Peyer's patch (tissue), 4 donors: ENCODE results near the gene AHDC1. TPM values are rescaled to one million over a fixed set of nuclear protein-coding genes. Genes with fewer than 3 reads are reported as not detected.
A peak's percentile ranks its signal among the peaks of the same experiment; 100 is the strongest.

ENCODE experiments used
- DNase-seq, 3 donors: peaks; one replicate each; pipeline ENCODE4 v3.0.0-alpha.2; 2017 to 2019
- H3K27ac ChIP-seq, 4 donors: fragments of 200-600 bp; sonication (generic); one replicate each; pipeline ENCODE4 v1.5.1; 2016 to 2019
- H3K27me3 ChIP-seq, 2 donors: fragments of 200-600 bp; sonication (generic); one replicate each; pipeline ENCODE4 v1.5.1; 2019
- H3K36me3 ChIP-seq, 3 donors: fragments of 200-600 bp; sonication (generic); one replicate each; pipeline ENCODE4 v1.5.1; 2016 to 2019
- H3K4me1 ChIP-seq, 4 donors: fragments of 200-600 bp; sonication (generic); one replicate each; pipeline ENCODE4 v1.5.1; 2016 to 2019
- H3K4me3 ChIP-seq, 4 donors: fragments of 200-600 bp; sonication (generic); 1 replicate in 3 of 4; 2 replicates in 1 of 4; pipeline ENCODE4 v1.5.1; 2016 to 2019; ENCODE audit warnings: mild to moderate bottlenecking in 1 of 4
- H3K9me3 ChIP-seq, 4 donors: fragments of 200-600 bp; sonication (generic); one replicate each; pipeline ENCODE4 v1.5.1; 2016 to 2019; ENCODE audit warnings: mild to moderate bottlenecking in 1 of 4
- CTCF ChIP-seq, 6 experiments: fragments of 450-650 bp in 4 of 6; fragments of 200-600 bp in 2 of 6; sonication (generic) in 1 of 6; IDR thresholded peaks; one replicate each; pipeline ENCODE4 v1.5.1; 2017 to 2019; ENCODE audit warnings: antibody characterized with exemption in 6 of 6, mild to moderate bottlenecking in 3 of 6, moderate library complexity in 1 of 6
- POLR2A ChIP-seq, 2 donors: fragments of 450-650 bp; IDR thresholded peaks; one replicate each; pipeline ENCODE4 v1.5.1; 2017; ENCODE audit warnings: antibody characterized with exemption in 2 of 2, mild to moderate bottlenecking in 2 of 2, moderate library complexity in 2 of 2
- total RNA-seq, 4 donors: library from RNA; depleted of rRNA; stranded (reverse); fragments of >200 nt; gene quantifications; one replicate each; pipeline ENCODE4 v1.1.0, GENCODE V29; 2016

Gene AHDC1
- total RNA-seq, 4 donors from 2014 or later, result 7.0 to 21.5 (median 12.0) TPM

DNA sequence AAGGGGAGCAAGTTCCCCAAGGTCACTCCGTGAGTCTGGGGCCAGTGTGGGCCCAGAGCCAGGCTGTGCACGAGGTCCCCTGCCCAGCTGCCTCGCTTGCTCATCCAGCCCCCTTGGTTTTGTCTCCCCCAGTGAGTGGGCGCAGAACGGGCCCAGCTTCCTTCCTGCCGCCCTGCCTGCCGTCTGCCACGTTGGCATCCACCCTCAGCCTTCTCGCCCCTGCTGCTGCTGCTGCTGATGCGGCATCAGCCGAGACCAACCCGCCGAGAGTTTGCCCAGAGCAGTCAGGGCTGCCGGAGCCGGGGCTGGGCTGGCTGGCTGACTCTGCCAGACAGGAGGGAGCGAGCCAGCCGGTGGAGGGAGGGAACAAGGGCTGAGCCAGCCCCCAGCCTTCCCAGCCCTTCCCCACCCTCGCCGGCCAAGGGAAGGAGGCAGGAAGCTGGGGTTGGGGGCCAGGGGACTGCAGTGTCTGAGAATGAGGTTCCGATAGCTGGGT, 82.6 kb downstream of the AHDC1 start:
- Histone ChIP-seq H3K9me3 (no peaks in the 10 kb centered on the region), H3K27ac (peak overlapping the region in 3 of 4 donors; percentile 18 to 87 (median 60)), H3K27me3 (no peaks in the 10 kb centered on the region), H3K36me3 (no peaks in the 10 kb centered on the region), H3K4me3 (peak overlapping the region in 1 of 4 donors; percentile 22), H3K4me1 (peaks cover 7 to 88% (median 19%) of the 10 kb centered on the region in 4 donors)
- DNase-seq, result no peak
- TF ChIP-seq POLR2A (IDR thresholded peaks at IDR 0.05) (no peak), CTCF (IDR thresholded peaks at IDR 0.05) (no peak)

GRCh38 chr1:27520651-27521050, 83.3 kb downstream of the AHDC1 start:
- peaks cover 3 to 81% (median 13%) of the 10 kb centered on the region in 4 donors for H3K4me1 ChIP-seq
- no peak overlapping the region for H3K4me3 ChIP-seq
- no peaks in the 10 kb centered on the region for H3K9me3 ChIP-seq
- H3K27ac ChIP-seq, result peak overlapping the region in 2 of 4 donors; percentile 81 to 87
- no peaks in the 10 kb centered on the region for H3K27me3 ChIP-seq
- TF ChIP-seq CTCF (IDR thresholded peaks at IDR 0.05) (no peak), POLR2A (IDR thresholded peaks at IDR 0.05) (no peak)
- peak in 2 of 3 donors; percentile 54 to 72 for DNase-seq
- H3K36me3 ChIP-seq, result no peaks in the 10 kb centered on the region

DNA sequence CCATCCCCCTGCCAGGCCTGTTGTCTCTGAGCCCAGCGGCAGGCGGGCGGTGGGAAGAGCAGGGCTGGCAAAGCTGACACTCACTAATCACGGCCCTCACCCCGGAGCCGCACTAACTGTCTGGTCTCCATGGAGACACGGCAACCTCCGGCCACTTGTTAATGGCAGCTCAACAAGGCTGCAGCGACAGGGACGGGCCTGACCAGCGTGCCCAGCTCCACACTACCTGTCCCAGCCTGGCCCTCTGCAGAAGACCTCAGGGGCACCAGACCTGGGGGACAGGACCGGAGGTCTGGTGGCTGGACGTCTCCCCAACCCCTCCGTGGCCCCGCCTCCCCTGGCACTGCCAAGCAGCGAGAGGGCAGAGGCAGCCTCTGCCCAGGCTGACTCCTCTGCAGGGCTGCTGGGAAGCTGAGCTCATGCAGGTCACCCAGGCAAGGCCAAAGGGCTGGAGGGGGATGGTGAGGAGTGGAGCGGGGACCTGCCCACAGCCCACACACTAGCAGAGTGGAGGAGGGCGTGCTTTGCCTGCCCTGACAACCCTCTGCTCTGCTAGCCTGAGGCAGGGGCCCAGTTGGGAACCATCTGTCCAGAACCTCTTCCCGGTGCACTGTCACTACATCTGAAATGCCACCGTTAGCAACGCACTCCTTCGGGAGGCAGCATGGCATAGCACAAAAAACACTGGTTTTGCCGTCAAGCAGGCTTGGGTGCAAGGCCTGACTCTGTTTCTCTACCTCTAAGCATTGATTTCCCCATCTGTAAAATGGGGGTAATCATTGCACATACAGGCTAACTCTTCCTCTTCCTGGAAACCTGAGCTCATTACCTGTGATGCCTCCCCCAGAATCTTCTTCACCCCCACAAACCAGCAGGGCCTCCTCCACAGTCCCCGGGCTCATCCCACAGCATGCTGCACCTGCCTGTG, 84.3 kb downstream of the AHDC1 start:
- DNase-seq, result peak in 2 of 3 donors; percentile 61 to 77
- H3K4me1 ChIP-seq, result peaks cover 0 to 70% (median 9%) of the 10 kb centered on the region in 4 donors

GRCh38 chr1:27518808-27519207, 85.1 kb downstream of the AHDC1 start:
- DNase-seq, result no peak
- Histone ChIP-seq H3K4me1 (peaks cover 0 to 68% (median 9%) of the 10 kb centered on the region in 4 donors), H3K27ac (peak overlapping the region in 3 of 4 donors; percentile 70 to 87 (median 81)), H3K27me3 (no peaks in the 10 kb centered on the region), H3K36me3 (no peaks in the 10 kb centered on the region), H3K4me3 (peak overlapping the region in 1 of 4 donors; percentile 5), H3K9me3 (no peaks in the 10 kb centered on the region)
- TF ChIP-seq CTCF (IDR thresholded peaks at IDR 0.05), result no peak
- no peak for TF ChIP-seq POLR2A (IDR thresholded peaks at IDR 0.05)

More for the DNA sequence above, 84.3 kb downstream of the AHDC1 start:
- Histone ChIP-seq H3K27me3 (no peaks in the 10 kb centered on the region), H3K36me3 (no peaks in the 10 kb centered on the region), H3K4me3 (peak overlapping the region in 1 of 4 donors; percentile 5), H3K9me3 (no peaks in the 10 kb centered on the region), H3K27ac (peak overlapping the region in 2 of 4 donors; percentile 81 to 87)
- no peak for TF ChIP-seq CTCF (IDR thresholded peaks at IDR 0.05)
- TF ChIP-seq POLR2A (IDR thresholded peaks at IDR 0.05), result peak in 1 of 2 donors; percentile 11

GRCh38 chr1:27517907-27518718, 85.8 kb downstream of the AHDC1 start:
- peak in 1 of 6 experiments; percentile 7 for TF ChIP-seq CTCF (IDR thresholded peaks at IDR 0.05)
- TF ChIP-seq POLR2A (IDR thresholded peaks at IDR 0.05), result peak; percentile 23 to 29
- Histone ChIP-seq H3K27ac (peak overlapping the region in 3 of 4 donors; percentile 70 to 87 (median 81)), H3K4me3 (peak overlapping the region in 1 of 4 donors; percentile 5), H3K4me1 (peaks cover 0 to 63% (median 9%) of the 10 kb centered on the region in 4 donors), H3K36me3 (no peaks in the 10 kb centered on the region), H3K9me3 (no peaks in the 10 kb centered on the region), H3K27me3 (no peaks in the 10 kb centered on the region)
- DNase-seq, result peak in 2 of 3 donors; percentile 90 to 91
